ENCODE results near the gene PKP4.

Gene PKP4

DNA sequence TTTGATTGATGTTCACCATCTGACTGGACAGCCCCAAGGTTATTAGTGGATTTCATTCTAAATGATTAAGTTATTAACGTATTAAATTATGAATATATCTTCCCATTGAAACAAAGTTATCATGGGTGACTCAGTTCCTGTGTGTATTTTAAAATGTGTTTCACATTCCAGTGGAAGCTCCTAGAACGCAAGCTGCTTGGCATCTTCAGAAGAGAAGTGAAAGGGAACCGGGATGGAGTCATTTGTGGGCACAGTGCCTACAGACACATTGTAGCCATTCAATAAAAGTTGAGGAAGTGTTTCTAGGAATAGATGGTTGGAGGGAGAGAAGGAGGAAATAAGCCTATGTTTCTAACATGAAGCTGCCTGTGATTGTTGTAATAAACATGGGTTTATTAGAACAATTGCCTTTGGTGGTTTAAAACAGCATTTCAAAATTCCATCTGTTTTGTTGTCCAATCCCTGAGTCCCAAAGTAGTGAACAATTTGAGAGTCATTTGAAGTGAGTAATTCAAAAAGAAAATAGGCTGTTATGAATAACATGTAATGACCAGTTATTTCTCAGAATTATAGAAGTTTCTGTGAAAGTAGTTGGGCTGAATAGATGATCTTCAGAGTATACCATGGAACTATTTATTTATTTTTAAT is 143.5 kb downstream of the PKP4 start:
- no peak for DNase-seq (ENCODE audit: low spot score)

DNA sequence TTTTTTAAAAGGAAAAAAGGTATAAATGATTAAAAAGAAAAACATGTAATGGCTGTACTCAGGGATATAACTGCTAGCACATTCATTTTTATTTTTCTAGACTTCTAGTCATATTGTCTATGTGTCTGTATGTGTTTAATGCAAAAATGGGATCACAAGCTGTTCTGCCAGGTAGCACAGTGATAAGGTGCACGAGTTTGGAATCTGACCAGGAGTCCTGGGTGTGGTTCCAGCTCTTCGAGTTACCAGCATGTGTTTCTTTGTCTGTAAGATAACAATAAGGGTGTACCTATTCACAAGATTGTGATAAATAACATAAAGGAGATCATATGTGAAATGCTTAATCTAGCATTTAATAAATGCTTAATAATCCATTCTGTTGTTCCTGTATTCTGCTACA is 145.3 kb downstream of the PKP4 start:
- DNase-seq (ENCODE audit: low spot score), result no peak

DNA sequence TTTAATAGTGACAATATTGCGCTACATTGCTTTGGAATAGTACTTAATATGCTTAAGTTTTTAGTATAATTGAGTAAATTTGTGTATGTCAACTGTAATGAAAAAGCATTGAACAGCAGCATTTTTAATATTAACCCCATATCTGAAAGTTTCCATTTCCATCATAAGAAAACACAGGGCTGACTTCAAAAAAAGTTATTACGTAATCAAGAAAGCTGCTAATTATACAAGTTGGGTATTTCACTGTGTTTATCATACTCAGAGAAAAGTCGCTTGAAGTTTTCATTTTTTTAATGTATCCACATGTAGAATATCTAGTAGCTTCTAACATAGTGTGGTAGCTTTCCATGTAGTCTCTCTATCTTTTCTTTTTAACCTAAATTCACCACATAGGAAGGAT is 146.5 kb downstream of the PKP4 start:
- no peak for DNase-seq (ENCODE audit: low spot score)

DNA sequence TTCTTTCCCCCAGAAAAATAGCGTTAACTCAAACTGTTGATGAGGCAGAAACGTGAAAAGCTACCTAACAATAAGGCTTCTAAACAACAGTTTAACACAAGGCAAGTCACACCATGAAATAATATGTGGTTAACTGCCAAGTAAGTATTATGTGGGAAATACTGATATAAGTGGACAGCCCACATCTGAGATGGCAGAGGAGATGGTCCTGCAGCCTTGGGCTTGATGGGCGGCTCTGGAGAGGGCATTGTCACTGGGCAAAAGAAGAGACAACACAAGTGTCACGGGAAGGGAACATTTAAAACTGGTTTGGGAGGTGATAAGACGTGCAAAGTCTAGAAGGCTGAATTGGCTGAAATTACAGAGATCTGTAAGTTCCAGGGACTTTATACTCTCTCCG is 147.2 kb downstream of the PKP4 start:
- DNase-seq (ENCODE audit: low spot score), result no peak

DNA sequence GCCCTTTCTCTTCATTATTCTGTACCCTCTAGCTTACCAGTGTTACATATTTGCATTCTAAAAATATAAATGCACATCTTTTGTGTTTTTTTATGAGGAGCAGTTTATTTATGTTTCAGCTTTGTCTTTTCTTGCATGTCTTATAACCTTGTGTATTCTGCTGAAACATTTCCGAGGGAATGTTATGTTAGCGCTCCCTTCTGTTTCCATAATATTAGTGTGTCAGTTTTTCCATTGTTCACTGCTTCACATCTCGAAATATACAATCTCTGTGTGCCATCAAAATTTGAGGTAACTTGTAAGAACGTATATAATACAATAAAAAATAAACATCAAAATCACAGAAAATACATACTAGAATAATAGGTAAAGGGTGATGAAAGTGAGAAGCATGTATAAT is 153.3 kb downstream of the PKP4 start:
- no peak for DNase-seq (ENCODE audit: low spot score)

DNA sequence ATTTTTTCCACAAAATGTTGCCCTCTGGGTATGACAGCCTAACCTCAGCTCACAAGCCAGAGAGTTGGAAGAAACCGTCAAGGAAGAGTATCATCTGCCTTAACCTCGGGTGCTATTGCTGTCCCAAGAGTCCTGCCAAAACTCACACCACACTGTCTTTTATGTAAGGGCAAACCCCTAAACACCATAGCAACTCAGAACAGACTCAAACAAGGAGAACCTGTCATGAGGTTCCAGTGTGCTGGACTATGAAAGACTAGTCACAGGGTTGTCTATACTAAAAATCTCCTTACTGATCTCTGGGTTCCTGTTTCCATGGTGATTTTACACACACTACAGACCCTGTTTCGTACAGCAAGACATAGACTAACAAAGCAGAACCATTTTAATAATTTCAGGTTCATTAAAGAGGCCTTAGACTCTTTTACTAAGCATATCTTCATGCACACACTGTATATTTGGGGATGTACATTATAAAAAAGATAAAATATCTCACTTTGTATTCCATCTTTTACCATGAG is 159.8 kb downstream of the PKP4 start:
- no peak for DNase-seq (ENCODE audit: low spot score)

DNA sequence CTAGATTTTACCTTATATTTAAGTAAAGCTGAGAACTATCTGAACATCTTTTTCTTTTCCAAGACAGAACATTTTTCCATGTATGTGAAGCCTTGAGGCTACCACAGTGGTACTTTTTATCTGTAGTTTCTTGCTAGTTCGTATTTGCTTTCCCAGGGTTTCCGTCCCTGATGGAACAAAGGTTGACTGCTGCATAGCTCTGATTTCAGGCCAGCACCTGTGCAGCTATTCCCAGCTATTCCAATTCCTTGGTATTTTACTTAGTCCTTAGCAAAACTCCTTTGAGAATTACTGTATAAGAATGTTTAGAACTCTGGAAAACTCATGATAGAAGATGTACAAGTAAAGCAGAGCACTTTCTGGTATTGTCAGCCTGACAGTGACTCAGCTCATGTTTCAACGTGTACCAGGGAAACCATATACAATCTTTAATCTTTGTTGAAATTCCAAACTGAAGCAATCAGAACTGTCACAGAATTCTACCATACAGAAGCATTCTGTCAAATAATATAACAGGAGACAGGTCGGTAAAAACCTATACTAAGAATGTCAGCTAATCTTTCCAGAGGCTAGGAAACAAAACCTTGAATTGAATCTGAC is 162.2 kb downstream of the PKP4 start:
- no peak for DNase-seq (ENCODE audit: low spot score)

DNA sequence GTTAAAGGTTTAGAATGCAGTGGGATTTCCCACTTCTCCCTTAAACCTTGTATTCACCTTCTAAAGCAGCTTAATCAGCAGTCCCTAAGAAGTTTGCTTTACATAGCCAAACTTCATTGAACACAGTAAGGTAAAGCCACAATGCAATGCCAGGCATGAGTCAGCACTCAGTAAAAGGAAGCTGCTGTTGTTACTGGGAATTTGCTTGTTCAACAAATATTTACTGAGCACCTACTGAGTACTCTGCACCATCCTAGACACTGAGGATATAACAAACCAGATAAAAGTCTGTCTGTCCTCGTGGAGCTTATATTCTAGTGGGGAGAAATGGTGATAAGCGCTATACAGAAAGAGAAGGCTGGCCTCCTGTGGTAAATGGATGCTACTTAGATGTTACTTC is 162.7 kb downstream of the PKP4 start:
- DNase-seq (ENCODE audit: low spot score), result no peak

DNA sequence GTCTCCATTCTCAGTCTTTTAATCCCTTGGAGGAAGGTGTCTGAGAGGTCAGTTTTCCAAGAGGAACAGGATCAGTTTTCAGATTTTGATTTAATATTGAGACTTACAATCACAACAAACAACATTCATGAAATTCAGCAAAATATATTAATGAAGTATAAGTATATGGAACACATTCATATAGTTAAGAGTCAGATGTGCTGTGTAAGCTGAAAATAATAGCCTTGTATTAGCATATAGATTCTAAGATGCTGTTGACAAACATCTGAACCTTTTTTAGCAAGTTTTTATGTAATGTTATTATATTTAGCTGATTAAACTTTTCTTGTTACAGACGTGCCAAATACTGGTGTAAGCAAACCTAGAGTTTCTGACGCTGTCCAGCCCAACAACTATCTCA is 163.9 kb downstream of the PKP4 start:
- DNase-seq (ENCODE audit: low spot score), result no peak

DNA sequence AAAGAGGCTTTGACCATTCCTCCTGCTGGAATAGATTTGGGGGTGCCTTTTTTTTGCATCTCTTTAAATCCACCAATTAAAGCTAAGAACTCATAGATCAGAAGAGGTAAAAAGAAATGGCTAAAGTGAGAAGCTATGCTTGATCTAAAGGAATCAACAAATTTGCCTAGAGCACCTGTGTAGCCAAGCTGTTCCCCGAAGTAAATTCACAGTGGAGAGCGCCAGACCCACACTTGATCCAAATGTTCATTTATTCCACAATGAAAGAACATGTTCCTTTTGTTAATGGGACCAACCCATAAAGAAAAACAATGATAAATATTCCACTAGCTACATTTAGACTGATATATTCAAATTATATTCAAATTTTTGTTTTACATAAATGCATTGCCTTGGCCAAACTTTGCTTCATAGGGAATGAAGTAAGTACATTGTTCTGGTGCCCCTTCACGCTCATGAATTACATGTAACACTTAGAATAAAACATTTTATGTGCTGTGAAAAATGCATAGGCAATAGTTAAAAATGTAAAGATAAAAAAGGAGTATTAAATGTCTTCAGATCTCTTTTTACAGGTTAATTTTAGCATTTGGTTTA is 167.4 kb downstream of the PKP4 start:
- no peak for DNase-seq (ENCODE audit: low spot score)

DNA sequence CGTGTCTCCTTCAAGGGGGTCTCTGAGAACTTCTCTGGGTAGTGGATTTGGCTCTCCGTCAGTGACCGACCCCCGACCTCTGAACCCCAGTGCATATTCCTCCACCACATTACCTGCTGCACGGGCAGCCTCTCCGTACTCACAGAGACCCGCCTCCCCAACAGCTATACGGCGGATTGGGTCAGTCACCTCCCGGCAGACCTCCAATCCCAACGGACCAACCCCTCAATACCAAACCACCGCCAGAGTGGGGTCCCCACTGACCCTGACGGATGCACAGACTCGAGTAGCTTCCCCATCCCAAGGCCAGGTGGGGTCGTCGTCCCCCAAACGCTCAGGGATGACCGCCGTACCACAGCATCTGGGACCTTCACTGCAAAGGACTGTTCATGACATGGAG is 168.2 kb downstream of the PKP4 start:
- no peak for DNase-seq (ENCODE audit: low spot score)

DNA sequence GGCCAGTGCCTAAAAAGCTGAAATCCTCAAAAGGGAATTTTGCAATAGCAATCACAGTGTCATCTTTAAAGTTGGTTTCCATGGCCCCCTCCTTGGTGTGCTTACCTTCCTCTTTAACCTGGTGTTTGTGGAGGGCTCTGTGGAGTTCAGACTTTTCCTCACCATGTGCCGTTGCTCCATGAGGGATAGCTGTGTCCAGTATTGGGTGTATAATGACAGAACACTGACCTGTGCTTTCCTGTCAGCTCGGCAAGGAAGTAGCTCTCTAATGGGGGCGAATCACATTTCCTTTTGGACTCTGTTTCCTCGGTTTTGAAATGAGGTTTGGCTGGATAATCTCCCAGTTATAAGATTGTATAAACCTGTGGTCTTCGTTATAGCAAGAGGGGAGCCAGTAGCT is 172.4 kb downstream of the PKP4 start:
- no peak for DNase-seq (ENCODE audit: low spot score)

DNA sequence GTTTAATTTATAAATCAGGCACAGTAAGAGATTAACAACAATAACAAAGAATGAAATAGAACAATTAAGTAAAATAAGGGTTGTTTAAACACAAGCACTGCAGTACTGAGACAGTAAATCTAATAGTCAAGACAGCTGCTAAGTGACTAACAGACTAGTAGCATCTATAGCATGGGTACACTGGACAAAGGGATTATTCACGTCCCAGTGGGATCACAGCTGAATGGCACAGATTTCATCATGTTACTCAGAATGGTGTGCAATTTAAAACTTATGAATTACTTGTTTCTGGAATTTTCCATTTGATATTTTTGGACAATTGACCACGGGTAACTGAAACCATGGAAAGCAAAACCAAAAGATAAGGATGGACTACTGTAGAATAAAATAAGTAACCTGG is 176.5 kb downstream of the PKP4 start:
- no peak for DNase-seq (ENCODE audit: low spot score)

DNA sequence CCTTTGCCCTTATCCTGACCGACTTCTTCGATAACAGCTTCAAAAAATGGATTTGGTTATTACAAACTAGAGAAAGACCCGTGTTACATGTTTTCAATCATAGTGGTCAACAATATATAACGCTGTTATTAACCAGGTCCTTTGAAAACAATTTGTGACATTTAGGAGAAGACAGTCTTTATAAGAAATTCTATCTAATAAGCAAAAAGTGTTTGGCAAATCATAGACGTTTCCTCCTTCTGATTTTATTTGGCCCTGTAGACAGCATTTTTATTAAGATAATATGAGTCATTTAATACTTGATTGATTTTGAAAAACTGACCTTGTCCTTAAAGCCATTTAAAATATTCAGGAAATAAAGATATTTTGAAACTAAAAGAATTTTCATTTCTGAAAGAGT is 177.9 kb downstream of the PKP4 start:
- DNase-seq (ENCODE audit: low spot score), result no peak

DNA sequence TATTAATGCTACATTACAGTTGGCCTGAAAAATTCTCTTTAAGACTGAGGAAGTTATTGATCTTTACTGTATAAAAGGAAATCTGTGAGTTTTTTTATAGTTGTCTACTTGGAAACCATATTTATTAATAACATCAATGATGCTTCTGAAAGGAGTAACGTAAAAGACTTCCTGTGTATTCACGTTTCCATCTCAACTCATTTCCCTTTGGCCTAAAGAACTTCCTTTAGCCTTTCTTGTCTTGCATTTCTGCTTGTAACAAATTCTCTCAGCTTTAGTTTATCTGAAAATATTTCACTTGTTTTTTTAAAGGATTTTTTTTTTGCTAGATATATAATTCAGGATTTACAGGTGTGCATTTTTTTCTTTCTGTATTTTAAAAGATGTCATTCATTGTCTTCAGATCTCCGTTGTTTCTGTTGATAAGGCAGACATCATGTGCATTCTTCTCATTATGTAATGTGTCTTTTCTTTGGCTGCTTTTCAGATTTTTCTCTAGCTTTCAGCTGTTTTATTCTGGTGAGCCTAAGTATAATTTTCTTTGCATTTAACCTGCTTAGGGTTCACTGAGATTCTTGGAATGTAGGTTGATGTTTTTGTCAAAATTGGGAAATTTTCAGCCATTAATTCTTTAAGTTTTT is 179.3 kb downstream of the PKP4 start:
- DNase-seq (ENCODE audit: low spot score), result no peak

DNA sequence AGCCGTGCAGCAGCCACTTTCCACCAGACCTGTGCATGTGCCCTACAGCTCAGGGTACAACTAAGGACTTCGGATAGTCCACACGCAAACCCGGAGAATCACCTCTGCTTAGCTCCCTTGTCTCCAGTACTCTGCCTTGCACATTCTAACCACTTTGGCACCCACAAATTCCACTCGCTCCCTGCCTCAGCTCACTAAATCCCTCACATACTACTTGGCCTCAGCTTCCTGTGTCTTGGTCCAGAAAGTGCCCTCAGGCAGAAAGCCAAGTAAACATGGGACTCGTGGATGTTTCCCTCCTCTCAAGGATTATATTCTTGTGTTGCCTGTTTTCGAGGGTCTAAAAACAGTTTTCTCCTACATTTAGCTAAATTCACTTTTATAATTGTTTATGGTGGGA is 180.6 kb downstream of the PKP4 start:
- DNase-seq (ENCODE audit: low spot score), result no peak

DNA sequence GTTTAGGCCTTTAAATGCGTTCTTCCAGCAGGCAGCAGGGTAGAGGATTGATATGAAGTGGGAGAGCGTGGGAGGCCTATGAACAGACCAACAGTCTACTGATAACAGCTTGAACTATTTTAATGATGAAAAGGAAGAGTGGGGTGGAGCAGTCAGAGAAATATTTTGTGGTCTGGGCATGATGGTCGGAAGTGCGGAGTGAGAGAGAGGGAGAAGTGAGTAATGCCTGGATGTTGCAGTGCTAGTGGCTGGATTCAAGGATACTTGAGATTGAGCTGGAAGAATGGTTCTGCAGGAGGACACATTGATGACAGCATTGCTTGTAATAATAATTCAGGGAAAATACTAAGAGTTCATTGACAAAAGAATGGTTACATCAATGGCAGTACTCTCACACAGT is 187.4 kb downstream of the PKP4 start:
- no peak for DNase-seq (ENCODE audit: low spot score)

DNA sequence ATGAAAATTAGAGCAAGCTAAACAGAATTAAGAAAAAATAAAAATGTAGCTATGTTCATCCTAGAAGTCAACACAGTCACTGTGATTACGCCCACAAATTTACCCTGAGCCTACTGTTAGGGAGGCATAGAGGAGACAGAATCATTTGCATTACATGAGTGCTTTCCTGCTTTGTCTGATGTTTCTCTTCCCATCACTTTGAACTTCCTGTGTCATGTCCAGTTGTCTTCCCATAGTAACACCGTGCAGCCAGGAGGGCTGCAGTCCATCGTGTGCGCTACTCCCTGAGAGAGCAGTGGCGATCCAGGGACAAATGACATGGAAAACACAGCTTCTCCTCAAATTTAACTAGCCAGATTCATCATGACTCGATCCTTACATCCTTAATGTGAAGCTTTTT is 188.5 kb downstream of the PKP4 start:
- DNase-seq (ENCODE audit: low spot score), result no peak

DNA sequence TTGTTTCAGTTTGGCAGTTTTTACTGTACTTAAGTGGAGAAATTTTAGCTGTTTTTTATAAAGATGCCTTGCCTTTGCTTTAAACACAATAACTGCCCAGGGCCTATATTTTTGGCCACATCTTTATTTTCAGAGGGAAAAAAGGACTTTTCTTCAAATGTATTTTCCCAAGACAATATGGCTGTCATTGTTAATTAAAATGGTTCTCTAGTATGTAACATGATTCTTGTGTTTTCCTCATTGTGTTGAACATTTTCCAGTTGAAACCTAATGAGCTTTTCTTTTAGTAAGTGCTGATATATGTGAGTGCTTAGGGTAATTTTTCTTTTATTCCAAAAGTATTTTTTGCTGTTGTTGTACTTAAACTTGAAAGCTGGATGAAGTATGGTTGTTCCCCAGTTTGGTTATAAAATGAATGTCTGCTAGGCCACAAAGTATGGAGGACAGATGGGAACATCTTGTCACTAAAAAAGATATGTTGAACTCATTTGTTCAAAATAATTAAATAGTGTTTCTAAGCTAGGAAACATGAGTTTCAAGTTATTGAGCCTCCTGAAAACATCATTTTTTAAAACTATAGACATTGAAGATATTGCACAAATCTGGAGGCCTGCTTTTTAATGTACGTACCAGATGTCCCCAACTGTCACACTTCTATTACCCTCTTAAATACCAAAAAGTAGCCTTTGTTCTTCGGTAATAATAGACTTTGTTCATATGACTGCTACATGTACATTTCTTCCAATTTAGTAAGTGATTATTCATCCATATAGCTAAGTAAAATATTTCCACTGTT is 190.9 kb downstream of the PKP4 start:
- DNase-seq (ENCODE audit: low spot score), result no peak

DNA sequence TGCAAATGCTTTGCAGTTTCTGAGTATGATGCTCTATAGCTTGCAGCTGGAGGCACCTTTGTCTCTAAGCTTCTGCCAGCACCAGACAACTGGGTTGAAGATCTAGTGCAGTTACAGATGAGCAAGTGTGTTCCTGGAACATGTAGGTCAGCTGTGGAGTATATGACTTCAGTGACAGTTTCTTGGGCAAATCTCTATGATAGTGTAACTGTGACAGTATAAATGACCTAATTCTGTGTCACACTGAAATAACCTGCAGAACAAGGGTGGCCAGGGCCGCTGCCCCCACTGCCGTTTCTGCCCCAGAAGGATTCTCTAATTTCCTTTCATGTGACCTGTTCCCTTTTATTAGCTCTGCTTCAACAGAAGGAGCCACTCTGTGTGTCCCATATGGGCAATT is 193.1 kb downstream of the PKP4 start:
- no peak for DNase-seq (ENCODE audit: low spot score)

DNA sequence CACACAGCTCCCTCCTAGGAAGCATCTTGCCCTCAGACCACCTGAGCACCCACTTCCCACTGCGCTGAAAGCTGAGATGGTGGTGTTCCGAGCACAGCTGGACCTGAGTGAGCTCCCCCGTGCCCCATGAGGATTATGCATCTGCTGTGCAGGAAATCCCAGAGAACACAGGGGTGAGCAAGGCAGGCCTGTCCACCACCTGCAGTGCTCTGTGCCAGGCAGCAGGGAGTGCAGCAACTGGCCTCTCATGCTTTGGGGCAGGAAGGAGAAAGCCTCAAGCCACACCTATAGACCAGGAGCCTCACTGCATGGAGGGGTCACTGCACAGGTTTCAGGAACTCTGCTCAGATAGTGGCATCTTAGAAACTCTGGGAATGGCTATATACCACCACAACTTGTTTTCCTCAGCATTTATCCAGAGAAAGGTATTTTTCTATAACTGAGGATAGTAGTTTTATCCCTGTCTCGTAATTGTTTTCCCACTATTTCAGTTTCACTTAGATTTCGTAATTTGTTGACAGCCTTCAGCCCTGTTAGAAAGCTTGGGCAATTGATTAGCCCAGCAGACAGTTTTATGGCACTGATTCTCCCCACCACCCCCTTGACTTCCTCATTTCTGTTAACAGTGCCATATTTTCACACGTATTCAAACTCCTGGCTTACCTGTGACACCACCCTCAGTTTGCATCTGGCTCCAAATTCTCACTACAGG is 194.1 kb downstream of the PKP4 start:
- no peak for DNase-seq (ENCODE audit: low spot score)
